DMS153 treated with DMSO at 0.1 percent for 48 hours (cell line): ENCODE data around the gene CCDC24.

ENCODE experiments used
- DNase-seq: peaks from one replicate; lab custom pipeline; 2025; ENCODE audit not compliant: unreplicated experiment; lab: John Stamatoyannopoulos, UW

The CCDC24 gene

DNA sequence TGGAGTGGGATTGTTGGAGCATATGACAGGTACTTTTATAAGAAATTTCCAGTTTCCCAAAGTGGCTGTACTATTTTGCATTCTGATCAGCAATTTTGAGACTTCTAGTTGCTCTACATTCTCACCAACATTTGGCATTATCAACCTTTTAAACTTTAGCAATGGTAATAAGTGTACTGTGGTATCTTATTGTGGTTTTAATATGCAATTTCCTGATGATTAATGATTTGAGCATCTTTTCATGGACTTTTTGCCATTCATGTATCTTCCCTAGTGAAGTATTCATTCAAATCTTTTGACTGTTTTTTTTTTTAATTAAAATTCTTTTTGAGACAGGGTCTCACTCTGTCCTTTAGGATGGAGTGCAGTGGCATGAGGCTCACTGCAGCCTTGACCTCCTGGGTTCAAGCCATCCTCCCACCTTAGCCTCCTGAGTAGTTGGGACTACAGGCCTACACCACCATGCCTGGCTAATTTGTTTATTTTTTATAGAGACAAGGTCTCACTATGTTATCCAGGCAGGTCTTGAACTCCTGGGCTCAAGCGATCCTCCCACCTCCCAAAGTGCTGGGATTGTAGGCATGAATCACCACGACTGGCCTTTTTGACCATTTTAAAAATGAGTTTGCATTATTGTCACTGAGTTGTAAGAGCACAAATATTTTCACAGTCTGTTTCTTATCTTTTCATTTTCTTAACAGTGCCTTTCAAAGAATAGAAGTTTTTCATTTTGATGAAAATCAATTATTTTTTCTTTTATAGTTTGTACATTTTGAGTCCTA is 47.7 kb downstream of the CCDC24 start:
- no peak for DNase-seq

DNA sequence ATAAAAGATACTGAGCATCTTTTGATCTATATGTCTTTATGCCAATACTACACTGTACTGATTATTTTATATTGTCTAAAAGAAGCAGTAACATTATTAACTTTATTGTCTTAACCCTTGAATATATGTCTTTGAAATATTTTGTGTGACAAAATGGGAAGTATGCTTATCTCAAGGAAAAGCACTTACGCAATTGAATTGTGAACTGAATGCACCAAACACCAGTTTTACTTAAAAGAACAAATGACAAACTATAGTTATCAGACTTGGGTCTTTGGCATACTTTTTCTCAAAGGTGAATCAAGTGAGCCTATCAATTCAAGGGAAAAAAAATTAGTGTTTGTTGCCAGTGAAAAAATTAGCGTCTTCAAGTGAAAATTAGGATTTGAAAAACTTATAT is 49.0 kb downstream of the CCDC24 start:
- DNase-seq, result no peak

DNA sequence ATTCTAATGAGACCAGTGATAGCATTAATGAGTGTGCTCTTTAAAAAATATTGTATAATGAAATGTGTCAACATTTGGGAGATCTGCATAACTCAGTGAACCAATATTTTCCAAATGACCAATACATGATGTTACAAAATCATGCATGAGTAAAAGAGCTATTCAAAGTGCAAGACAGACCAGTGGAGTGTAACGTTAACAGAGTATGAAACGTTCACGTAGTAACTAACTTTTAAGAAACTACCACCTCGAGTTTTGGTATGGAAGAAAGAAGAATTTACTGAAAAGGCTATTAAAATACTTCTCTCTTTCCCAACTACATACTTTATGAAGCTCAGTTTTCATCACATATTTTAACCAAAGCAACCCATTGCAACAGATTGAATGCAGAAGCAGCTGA is 49.4 kb downstream of the CCDC24 start:
- DNase-seq, result no peak

DNA sequence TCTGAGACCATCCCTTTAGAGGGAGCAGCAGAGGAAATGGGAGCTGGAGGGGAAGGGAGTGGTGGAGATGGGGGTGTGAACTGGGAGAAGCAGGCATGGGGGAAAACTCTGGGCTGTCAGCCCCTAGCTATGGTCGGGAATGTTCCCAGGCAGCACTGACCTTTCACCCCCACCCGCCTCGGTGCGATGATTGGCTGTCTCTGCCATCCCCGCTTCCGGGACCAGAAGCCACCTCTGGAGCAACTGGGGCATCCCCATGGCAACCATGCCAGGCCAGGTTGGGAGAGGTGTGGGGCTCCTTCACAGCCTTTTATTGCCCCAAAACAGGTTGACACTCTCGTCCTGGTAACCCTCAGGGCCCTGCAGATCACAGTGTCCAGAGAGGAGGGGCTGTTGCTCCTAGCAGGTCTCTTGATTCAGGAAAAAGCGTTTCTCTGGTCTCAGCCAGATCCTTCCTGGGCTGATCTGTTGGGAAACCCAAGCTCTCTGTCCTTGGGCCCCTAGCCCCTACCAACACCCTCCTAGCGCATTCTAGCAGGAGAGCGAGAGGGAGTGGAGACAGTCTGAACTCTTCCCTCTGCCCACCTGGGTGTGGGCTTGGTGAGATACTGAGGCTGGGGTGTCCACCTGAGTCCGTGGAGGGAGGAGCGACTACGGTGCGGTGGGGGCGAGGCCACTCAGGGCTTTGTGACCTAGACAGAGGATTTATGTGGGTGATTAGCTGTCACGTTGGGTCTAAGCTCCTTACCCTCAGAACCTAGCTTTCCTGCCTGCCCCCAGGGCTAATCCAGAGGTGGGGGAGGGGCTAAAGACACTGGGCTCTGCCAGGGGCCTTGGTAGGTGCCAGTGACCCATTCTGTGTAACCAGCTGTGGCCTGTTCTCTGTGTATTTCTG is 52.0 kb downstream of the CCDC24 start:
- no peak for DNase-seq

DNA sequence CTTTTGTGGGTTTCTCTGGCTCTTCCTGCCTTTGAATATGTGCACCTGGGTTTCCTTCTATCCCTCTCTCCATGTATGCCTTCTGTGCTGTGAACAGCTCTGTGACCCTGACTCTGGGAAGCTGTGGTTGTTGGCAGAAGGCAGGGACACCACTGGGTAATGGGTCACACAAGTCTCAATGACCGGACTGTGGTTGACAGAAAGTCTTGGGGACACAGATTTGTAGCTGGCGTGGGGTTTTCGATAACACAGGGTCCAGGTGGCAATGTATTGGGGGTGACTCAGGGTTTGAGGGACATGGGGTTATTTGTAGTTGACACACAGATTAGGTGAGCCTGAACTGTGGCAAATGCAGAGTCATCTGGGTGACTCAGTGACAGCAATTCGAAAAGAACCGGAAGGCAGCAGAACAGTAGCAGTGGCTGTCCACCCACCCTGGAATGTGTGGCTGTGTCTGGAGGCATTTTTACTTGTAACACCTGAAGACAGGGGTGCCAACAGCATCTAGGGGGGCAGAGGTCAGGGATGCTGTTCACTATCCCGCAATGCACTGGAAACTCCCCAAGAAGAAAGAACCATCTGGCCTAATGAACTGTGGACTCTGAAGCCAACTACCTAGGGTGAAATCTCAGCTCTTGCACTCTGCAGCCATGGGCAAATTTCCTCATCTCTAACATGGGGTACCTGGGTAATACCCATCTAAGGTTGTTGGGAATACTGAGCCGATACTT is 52.8 kb downstream of the CCDC24 start:
- DNase-seq, result no peak

DNA sequence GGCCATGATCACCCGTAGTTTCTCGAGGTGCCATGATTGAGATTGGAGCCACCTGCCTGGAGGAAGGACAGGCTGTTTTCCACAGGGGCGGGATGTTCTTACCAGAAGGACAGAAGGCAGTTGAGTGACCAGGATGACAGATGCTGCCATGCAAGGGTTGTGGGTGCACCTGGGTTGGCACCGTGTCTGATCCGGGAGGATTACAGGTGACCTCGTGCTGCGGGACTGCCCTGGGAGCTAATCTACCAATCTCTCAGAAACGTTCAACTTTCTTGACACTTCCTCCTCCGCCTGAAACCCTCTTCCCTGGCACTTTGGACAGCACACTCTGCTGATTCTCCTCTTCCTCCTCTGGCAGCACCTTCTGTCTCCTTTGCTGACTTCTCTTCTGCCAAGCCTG is 53.7 kb downstream of the CCDC24 start:
- DNase-seq, result no peak
